Parathyroid adenoma (tissue), 2 donors: ENCODE measurements around the gene RAD21L1.

Source experiments
- H2AFZ ChIP-seq: fragments of 300-600 bp; sonication (generic); one replicate; pipeline ENCODE4 v1.7.0; 2017; ENCODE audit warnings: antibody characterized with exemption, mild to moderate bottlenecking
- H3K27ac ChIP-seq: fragments of 300-600 bp; sonication (generic); one replicate; pipeline ENCODE4 v1.7.0; 2017
- H3K27me3 ChIP-seq: fragments of 300-600 bp; sonication (generic); one replicate; pipeline ENCODE4 v1.7.0; 2017; ENCODE audit warnings: low read length; ENCODE audit not compliant: control insufficient read depth, insufficient read depth
- H3K36me3 ChIP-seq: fragments of 300-600 bp; sonication (generic); one replicate; pipeline ENCODE4 v1.7.0; 2017; ENCODE audit warnings: low read length; ENCODE audit not compliant: control insufficient read depth, insufficient read depth
- H3K4me1 ChIP-seq: fragments of 300-600 bp; sonication (generic); one replicate; pipeline ENCODE4 v1.7.0; 2017; ENCODE audit warnings: control low read depth
- H3K4me2 ChIP-seq: fragments of 300-600 bp; sonication (generic); one replicate; pipeline ENCODE4 v1.7.0; 2017; ENCODE audit warnings: low read length
- H3K4me3 ChIP-seq: fragments of 300-600 bp; sonication (generic); one replicate; pipeline ENCODE4 v1.7.0; 2017; ENCODE audit warnings: low read depth, low read length
- H3K79me2 ChIP-seq: fragments of 300-600 bp; sonication (generic); one replicate; pipeline ENCODE4 v1.7.0; 2017; ENCODE audit warnings: control low read depth
- H3K9ac ChIP-seq: fragments of 300-600 bp; sonication (generic); one replicate; pipeline ENCODE4 v1.7.0; 2017; ENCODE audit warnings: mild to moderate bottlenecking
- H3K9me3 ChIP-seq: fragments of 300-600 bp; sonication (generic); one replicate; pipeline ENCODE4 v1.7.0; 2017; ENCODE audit warnings: low read length; ENCODE audit not compliant: control insufficient read depth
- CTCF ChIP-seq: fragments of 300-600 bp; sonication (generic); IDR thresholded peaks from one replicate; pipeline ENCODE4 v1.7.0; 2017; ENCODE audit warnings: antibody characterized with exemption, mild to moderate bottlenecking
- donor health status: primary hyperparathyroidism.

The RAD21L1 gene

GRCh38 chr20:1195226-1195625 is 30.6 kb upstream of the RAD21L1 start:
- no peak overlapping the region for H2AFZ ChIP-seq
- H3K79me2 ChIP-seq, result no peaks in the 10 kb centered on the region
- H3K4me3 ChIP-seq, result no peak overlapping the region
- no peak overlapping the region for H3K4me2 ChIP-seq
- no peaks in the 10 kb centered on the region for H3K27me3 ChIP-seq
- H3K4me1 ChIP-seq, result no peaks in the 10 kb centered on the region
- TF ChIP-seq CTCF, result no peak
- H3K27ac ChIP-seq, result no peak overlapping the region
- no peak overlapping the region for H3K9ac ChIP-seq
- H3K9me3 ChIP-seq, result no peaks in the 10 kb centered on the region
- no peaks in the 10 kb centered on the region for H3K36me3 ChIP-seq

DNA sequence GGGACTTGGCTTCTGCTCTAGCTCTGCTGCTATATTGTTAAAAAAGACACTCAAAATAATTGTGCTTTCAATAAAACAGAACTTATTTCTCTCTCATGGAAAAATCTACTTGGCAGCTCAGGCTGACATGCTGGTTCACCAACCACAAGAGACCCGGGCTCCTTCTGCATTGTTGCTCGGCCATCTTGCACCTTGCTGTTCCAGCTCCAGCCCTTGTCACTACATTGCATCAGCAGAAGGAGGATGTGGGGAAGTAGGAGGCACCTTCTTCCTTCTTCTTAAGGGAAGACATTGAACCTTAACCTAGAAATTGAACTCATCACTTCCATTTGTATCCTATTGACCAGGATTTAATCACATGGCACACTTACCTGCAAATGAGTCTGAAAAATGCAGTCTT is 29.2 kb upstream of the RAD21L1 start:
- H3K9me3 ChIP-seq, result no peaks in the 10 kb centered on the region
- TF ChIP-seq CTCF, result no peak

DNA sequence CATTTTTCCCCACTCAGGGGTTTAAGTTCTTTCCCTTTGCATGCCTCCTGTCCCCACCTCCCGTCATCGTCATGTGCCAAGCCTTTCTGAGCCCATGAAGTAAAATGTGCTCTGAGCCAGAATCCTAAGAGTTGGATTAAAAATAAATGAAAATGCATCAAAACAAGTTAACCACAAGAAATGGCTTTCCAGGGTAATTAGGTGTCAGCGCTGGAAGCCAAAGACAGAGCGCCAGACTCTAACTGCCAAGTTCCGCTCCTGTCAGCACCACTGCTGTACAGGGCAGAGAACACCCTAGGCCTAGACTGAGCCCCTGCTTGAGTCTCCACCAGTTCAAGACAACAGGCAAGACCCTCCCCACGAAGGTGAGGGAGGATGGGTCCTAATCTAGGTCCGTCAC is 28.0 kb upstream of the RAD21L1 start:
- H2AFZ ChIP-seq, result no peak overlapping the region
- no peak overlapping the region for H3K9ac ChIP-seq
- no peak overlapping the region for H3K27ac ChIP-seq
- H3K79me2 ChIP-seq, result no peaks in the 10 kb centered on the region
- H3K4me3 ChIP-seq, result no peak overlapping the region
- no peaks in the 10 kb centered on the region for H3K4me1 ChIP-seq
- no peak overlapping the region for H3K4me2 ChIP-seq
- no peak for TF ChIP-seq CTCF
- no peaks in the 10 kb centered on the region for H3K36me3 ChIP-seq
- H3K27me3 ChIP-seq, result no peaks in the 10 kb centered on the region
- no peaks in the 10 kb centered on the region for H3K9me3 ChIP-seq

More for the DNA sequence above, 29.2 kb upstream of the RAD21L1 start:
- Histone ChIP-seq H3K27me3 (no peaks in the 10 kb centered on the region), H3K4me2 (no peak overlapping the region), H3K9ac (no peak overlapping the region), H3K4me1 (no peaks in the 10 kb centered on the region), H2AFZ (no peak overlapping the region), H3K36me3 (no peaks in the 10 kb centered on the region), H3K27ac (no peak overlapping the region), H3K4me3 (no peak overlapping the region), H3K79me2 (no peaks in the 10 kb centered on the region)

- no peak for TF ChIP-seq CTCF
- no peaks in the 10 kb centered on the region for H3K36me3 ChIP-seq
- H3K27me3 ChIP-seq, result no peaks in the 10 kb centered on the region
- H3K4me1 ChIP-seq, result no peaks in the 10 kb centered on the region
- no peak overlapping the region for H3K4me3 ChIP-seq
- no peak overlapping the region for H3K27ac ChIP-seq
- H3K9ac ChIP-seq, result no peak overlapping the region
- H3K9me3 ChIP-seq, result no peaks in the 10 kb centered on the region
- H3K79me2 ChIP-seq, result no peaks in the 10 kb centered on the region
- H3K4me2 ChIP-seq, result no peak overlapping the region
- no peak overlapping the region for H2AFZ ChIP-seq
Observed at GRCh38 chr20:1198751-1199150, 27.1 kb upstream of the RAD21L1 start.

- Histone ChIP-seq H2AFZ (no peak overlapping the region), H3K27me3 (no peaks in the 10 kb centered on the region), H3K36me3 (no peaks in the 10 kb centered on the region), H3K4me3 (no peak overlapping the region), H3K4me2 (no peak overlapping the region), H3K79me2 (no peaks in the 10 kb centered on the region), H3K4me1 (no peaks in the 10 kb centered on the region), H3K9ac (no peak overlapping the region), H3K9me3 (no peaks in the 10 kb centered on the region), H3K27ac (no peak overlapping the region)
- no peak for TF ChIP-seq CTCF
Observed at GRCh38 chr20:1199212-1199873, 26.5 kb upstream of the RAD21L1 start.
